Tibial artery (tissue), 4 donors: ENCODE data around the gene SNRPD2.

Experiments
- DNase-seq, 2 donors: peaks; one replicate each; pipeline ENCODE4 v3.0.0-alpha.2; 2019
- H3K27ac ChIP-seq, 2 donors: fragments of 200-600 bp; sonication (generic) in 1 of 2; 1 replicate in 1 of 2; 2 replicates in 1 of 2; pipeline ENCODE4 v1.5.1; 2018 to 2019; ENCODE audit warnings: mild to moderate bottlenecking in 1 of 2
- H3K27me3 ChIP-seq, 2 donors: fragments of 200-600 bp; sonication (generic) in 1 of 2; one replicate each; pipeline versions ENCODE4 v1.5.1 to v1.6.0; 2016 to 2019
- H3K36me3 ChIP-seq, 3 donors: fragments of 200-600 bp; sonication (generic) in 2 of 3; one replicate each; pipeline ENCODE4 v1.5.1; 2016 to 2019; ENCODE audit warnings: mild to moderate bottlenecking in 2 of 3
- H3K4me1 ChIP-seq, 4 donors: fragments of 200-600 bp; sonication (generic) in 2 of 4; 1 replicate in 3 of 4; 2 replicates in 1 of 4; pipeline ENCODE4 v1.5.1; 2016 to 2019
- H3K4me3 ChIP-seq, 2 donors: fragments of 200-600 bp; sonication (generic) in 1 of 2; 1 replicate in 1 of 2; 2 replicates in 1 of 2; pipeline ENCODE4 v1.5.1; 2018 to 2019; ENCODE audit warnings: mild to moderate bottlenecking in 2 of 2
- H3K9me3 ChIP-seq, 3 donors: fragments of 200-600 bp; sonication (generic) in 1 of 3; one replicate each; pipeline ENCODE4 v1.5.1; 2016 to 2019
- CTCF ChIP-seq, 2 experiments: fragments of 200-600 bp in 1 of 2; fragments of 450-650 bp in 1 of 2; IDR thresholded peaks; one replicate each; pipeline ENCODE4 v1.5.1; 2017 to 2019; ENCODE audit warnings: antibody characterized with exemption in 2 of 2, mild to moderate bottlenecking in 1 of 2, moderate library complexity in 1 of 2
- intact Hi-C: fragments of 100-400 bp; cut with DNase I; formaldehyde crosslinking; loops from one replicate; pipeline ENCODE4 v1.15.0; 2023; ENCODE audit warnings: low total_unique reads

SNRPD2 gene

GRCh38 chr19:45705710-45706415 is 14.1 kb upstream of the SNRPD2 start:
- Histone ChIP-seq H3K27ac (no peak overlapping the region), H3K36me3 (peaks cover 0 to 28% (median 11%) of the 10 kb centered on the region in 3 donors), H3K4me1 (peaks cover 0 to 5% (median 0%) of the 10 kb centered on the region in 4 donors), H3K4me3 (no peak overlapping the region), H3K9me3 (no peaks in the 10 kb centered on the region), H3K27me3 (no peaks in the 10 kb centered on the region)
- DNase-seq = no peak
- intact Hi-C loops = no loop called here
- TF ChIP-seq CTCF (IDR thresholded peaks at IDR 0.05) = no peak

- Histone ChIP-seq H3K9me3 (no peaks in the 10 kb centered on the region), H3K27me3 (no peaks in the 10 kb centered on the region), H3K27ac (no peak overlapping the region), H3K36me3 (peaks cover 0 to 26% (median 11%) of the 10 kb centered on the region in 3 donors), H3K4me3 (no peak overlapping the region), H3K4me1 (peaks cover 0 to 5% (median 0%) of the 10 kb centered on the region in 4 donors)
- TF ChIP-seq CTCF (IDR thresholded peaks at IDR 0.05) = no peak
- intact Hi-C loops = no loop called here
- no peak for DNase-seq
Observed at GRCh38 chr19:45705115-45705514, 13.4 kb upstream of the SNRPD2 start.

- no peak for DNase-seq
- peaks cover 0 to 26% (median 11%) of the 10 kb centered on the region in 3 donors for H3K36me3 ChIP-seq
- H3K4me1 ChIP-seq = peaks cover 0 to under 1% (median 0%) of the 10 kb centered on the region in 4 donors
- H3K27ac ChIP-seq = no peak overlapping the region
- no peaks in the 10 kb centered on the region for H3K9me3 ChIP-seq
- TF ChIP-seq CTCF (IDR thresholded peaks at IDR 0.05) = no peak
- H3K4me3 ChIP-seq = no peak overlapping the region
- H3K27me3 ChIP-seq = no peaks in the 10 kb centered on the region
- intact Hi-C loops = no loop called here
Observed at GRCh38 chr19:45701676-45702075, 9.9 kb upstream of the SNRPD2 start.

GRCh38 chr19:45693106-45693788 is 1.5 kb upstream of the SNRPD2 start:
- peaks cover 0 to 22% (median 16%) of the 10 kb centered on the region in 4 donors for H3K4me1 ChIP-seq
- H3K4me3 ChIP-seq = peak overlapping the region; percentile 82 to 85
- peaks cover 3 to 21% (median 12%) of the 10 kb centered on the region in 3 donors for H3K36me3 ChIP-seq
- DNase-seq = peak; percentile 80 to 86
- H3K9me3 ChIP-seq = no peaks in the 10 kb centered on the region
- peak overlapping the region; percentile 80 to 96 for H3K27ac ChIP-seq
- no peaks in the 10 kb centered on the region for H3K27me3 ChIP-seq
- intact Hi-C loops = no loop called here
- TF ChIP-seq CTCF (IDR thresholded peaks at IDR 0.05) = peak; percentile 77 to 84

- Histone ChIP-seq H3K9me3 (no peaks in the 10 kb centered on the region), H3K27ac (peak within 1 kb of the TSS; percentile 80 to 96), H3K4me1 (peaks cover 0 to 22% (median 16%) of the 10 kb centered on the region in 4 donors), H3K36me3 (peaks cover 11 to 29% (median 20%) of the 10 kb centered on the region in 3 donors), H3K27me3 (no peaks in the 10 kb centered on the region), H3K4me3 (peak within 1 kb of the TSS; percentile 82 to 85)
- TF ChIP-seq CTCF (IDR thresholded peaks at IDR 0.05) = peak in 1 of 2 experiments; percentile 8
- peak; percentile 98 to 99 for DNase-seq
- intact Hi-C loops = no loop called here
Observed at GRCh38 chr19:45692187-45693105, 693 bp upstream of the SNRPD2 start, which contains the start of gene QPCTL. Gene QPCTL (plus strand): TSS chr19:45692666. CDS start chr19:45692704, 38 bp downstream.
